Measurements from ENCODE around the gene SLC39A8.

SLC39A8 gene

DNA sequence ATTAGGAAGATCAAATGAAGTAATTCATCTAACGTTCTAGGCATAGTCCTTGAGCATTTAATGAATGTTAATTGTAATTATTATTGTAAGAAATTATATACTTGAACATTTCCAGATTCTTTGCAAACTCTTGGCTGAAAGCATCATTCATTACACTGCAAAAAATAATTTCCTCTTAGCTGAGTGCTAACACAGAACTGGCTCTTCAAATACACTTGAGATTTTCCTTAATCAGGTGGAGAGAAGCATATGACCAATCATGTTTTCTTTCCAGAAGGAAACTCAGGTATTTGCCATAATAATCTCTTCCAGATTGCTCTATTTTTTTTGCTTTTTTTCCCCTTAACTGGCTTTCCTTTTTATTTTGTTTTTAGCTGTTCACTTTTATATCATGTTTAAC lies 42.5 kb downstream of the SLC39A8 start:
- H3K4me3 ChIP-seq (replicated peaks; ENCODE audit: low read depth, low read length) = no peak overlapping the region
- no peak for DNase-seq (ENCODE audit: low read depth)
- TF ChIP-seq, protein P1, sequence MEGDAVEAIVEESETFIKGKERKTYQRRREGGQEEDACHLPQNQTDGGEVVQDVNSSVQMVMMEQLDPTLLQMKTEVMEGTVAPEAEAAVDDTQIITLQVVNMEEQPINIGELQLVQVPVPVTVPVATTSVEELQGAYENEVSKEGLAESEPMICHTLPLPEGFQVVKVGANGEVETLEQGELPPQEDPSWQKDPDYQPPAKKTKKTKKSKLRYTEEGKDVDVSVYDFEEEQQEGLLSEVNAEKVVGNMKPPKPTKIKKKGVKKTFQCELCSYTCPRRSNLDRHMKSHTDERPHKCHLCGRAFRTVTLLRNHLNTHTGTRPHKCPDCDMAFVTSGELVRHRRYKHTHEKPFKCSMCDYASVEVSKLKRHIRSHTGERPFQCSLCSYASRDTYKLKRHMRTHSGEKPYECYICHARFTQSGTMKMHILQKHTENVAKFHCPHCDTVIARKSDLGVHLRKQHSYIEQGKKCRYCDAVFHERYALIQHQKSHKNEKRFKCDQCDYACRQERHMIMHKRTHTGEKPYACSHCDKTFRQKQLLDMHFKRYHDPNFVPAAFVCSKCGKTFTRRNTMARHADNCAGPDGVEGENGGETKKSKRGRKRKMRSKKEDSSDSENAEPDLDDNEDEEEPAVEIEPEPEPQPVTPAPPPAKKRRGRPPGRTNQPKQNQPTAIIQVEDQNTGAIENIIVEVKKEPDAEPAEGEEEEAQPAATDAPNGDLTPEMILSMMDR (IDR thresholded peaks at IDR 0.05; ENCODE audit: low read length, missing control alignments) = no peak

GRCh38 chr4:102301167-102301566 lies 44.1 kb downstream of the SLC39A8 start:
- TF ChIP-seq, protein P1 (IDR thresholded peaks at IDR 0.05; ENCODE audit: low read length, missing control alignments) = no peak
- H3K4me3 ChIP-seq (replicated peaks; ENCODE audit: low read depth, low read length) = no peak overlapping the region
- DNase-seq (ENCODE audit: low read depth) = no peak

DNA sequence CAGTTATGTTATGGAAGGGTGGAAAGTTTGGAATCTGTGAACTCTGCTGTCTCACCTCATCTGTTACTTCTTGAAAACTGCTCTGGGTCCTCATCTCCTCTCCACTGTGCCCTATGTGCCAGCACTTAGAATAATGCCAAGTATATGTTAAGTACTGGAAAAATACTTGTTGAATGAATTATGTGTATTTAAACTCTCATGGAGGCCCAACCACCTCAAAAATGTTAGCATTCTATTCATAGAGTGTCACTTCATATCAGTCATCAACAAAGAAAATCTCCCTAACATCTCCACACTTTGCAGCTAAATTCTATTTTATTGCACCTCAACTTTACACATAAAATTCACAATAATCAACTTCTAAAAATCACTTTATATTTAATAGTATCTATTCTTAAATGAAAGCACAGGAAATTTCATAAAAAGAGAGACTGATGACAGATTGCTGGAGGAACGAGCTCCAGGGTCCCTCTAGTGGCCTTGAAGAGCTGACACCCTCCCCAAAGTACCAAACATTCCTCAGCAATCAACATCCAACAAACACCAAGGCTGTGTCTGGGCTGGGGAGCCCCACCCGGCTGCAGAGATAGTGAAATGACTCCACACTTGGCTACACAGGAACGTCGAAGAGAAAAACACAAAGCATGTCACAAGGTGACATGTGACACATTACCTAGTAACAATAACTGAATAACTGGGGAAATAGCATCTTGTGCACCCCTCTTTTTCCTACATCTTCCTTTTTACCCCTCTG lies 45.8 kb downstream of the SLC39A8 start:
- no peak overlapping the region for H3K4me3 ChIP-seq (replicated peaks; ENCODE audit: low read depth, low read length)
- peak; percentile 75 for DNase-seq (ENCODE audit: low read depth)
- TF ChIP-seq, protein P1 (IDR thresholded peaks at IDR 0.05; ENCODE audit: low read length, missing control alignments) = peak; percentile 84

GRCh38 chr4:102298716-102299115 lies 46.6 kb downstream of the SLC39A8 start:
- no peak for DNase-seq (ENCODE audit: low read depth)
- H3K4me3 ChIP-seq (replicated peaks; ENCODE audit: low read depth, low read length) = no peak overlapping the region
- TF ChIP-seq, protein P1 (IDR thresholded peaks at IDR 0.05; ENCODE audit: low read length, missing control alignments) = no peak

DNA sequence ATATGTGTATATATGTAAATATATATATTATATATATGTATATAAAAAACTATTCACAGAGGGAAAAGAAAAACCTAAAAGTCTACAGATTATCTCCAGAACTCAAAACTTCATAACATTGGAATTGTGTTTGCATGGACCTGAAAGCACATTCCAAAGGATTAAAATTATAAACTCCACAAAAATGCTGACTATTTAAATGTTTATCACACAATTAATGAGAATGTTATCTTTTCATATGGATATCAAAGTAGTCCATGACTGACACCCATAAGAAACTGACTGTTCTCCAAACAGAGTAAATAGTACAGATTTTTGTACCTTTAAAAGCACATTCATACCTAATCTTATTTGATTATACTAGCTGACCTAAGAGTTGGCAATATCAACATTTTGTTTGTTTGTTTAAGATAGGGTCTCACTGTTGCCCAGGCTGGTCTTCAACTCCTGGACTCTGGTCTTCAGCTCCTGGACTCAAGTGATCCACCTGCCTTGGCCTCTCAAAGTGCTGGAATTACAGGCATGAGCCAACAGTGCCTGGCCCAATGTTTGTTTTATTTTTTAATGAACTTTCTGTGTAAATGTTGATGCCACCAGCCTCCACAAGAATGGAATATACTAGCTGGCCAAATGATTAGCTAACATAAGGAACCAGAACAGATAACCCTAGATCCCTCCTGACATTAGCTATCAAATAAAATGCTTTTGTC lies 50.0 kb downstream of the SLC39A8 start:
- no peak for DNase-seq (ENCODE audit: low read depth)
- TF ChIP-seq, protein P1 (IDR thresholded peaks at IDR 0.05; ENCODE audit: low read length, missing control alignments) = no peak
- H3K4me3 ChIP-seq (replicated peaks; ENCODE audit: low read depth, low read length) = no peak overlapping the region

- TF ChIP-seq, protein P1 (IDR thresholded peaks at IDR 0.05; ENCODE audit: low read length, missing control alignments) = no peak
- DNase-seq (ENCODE audit: low read depth) = no peak
- H3K4me3 ChIP-seq (replicated peaks; ENCODE audit: low read depth, low read length) = no peak overlapping the region
Observed at GRCh38 chr4:102288497-102288896, 56.8 kb downstream of the SLC39A8 start.
